Central memory CD4-positive, alpha-beta T cell (primary cell): ENCODE results near the gene TBL3.
A peak's percentile ranks its signal among the peaks of the same experiment; 100 is the strongest.
"Not testable (repeated sequence)": the region's sequence is repeated elsewhere in the genome, so short reads cannot be mapped to it uniquely, and the experiment has no call there.

Experiments used
- DNase-seq: peaks from one replicate; pipeline ENCODE4 v3.0.0; 2022
- total RNA-seq, 3 experiments: gene quantifications; one replicate each; lab custom pipeline; 2026; lab: John Stamatoyannopoulos, UW

The TBL3 gene
- 31.6 to 175 (median 44.5) reads per million in 3 experiments for total RNA-seq

GRCh38 chr16:1971796-1972489 lies at the start of gene TBL3:
TBL3 (plus strand) TSS chr16:1972053; CDS start chr16:1972165, 112 bp downstream.
- DNase-seq: peak; percentile 97

GRCh38 chr16:1922357-1922756 lies 49.5 kb upstream of the TBL3 start:
- DNase-seq: no peak

GRCh38 chr16:1923299-1924034 lies 48.4 kb upstream of the TBL3 start:
- DNase-seq: no peak

- no peak for DNase-seq
These were observed 47.8 kb upstream of the TBL3 start for GRCh38 chr16:1924095-1924494.

GRCh38 chr16:1926271-1926670 lies 45.6 kb upstream of the TBL3 start:
- DNase-seq: no peak

- no peak for DNase-seq
These were observed 42.7 kb upstream of the TBL3 start for GRCh38 chr16:1929105-1929504.

- peak; percentile 87 for DNase-seq
These were observed 42.1 kb upstream of the TBL3 start for GRCh38 chr16:1929578-1930337.

- DNase-seq: no peak
These were observed 41.5 kb upstream of the TBL3 start for GRCh38 chr16:1930338-1930720.

- no peak for DNase-seq
These were observed 39.5 kb upstream of the TBL3 start for GRCh38 chr16:1932050-1933028.

- DNase-seq: no peak
These were observed 38.7 kb upstream of the TBL3 start for GRCh38 chr16:1933097-1933661.

- no peak for DNase-seq
These were observed 34.8 kb upstream of the TBL3 start for GRCh38 chr16:1936945-1937479.

- no peak for DNase-seq
These were observed 33.5 kb upstream of the TBL3 start for GRCh38 chr16:1938316-1938715.

- DNase-seq: no peak
These were observed 32.9 kb upstream of the TBL3 start for GRCh38 chr16:1938910-1939309.

GRCh38 chr16:1939833-1940232 lies 32.0 kb upstream of the TBL3 start:
- DNase-seq: not testable (repeated sequence)

- DNase-seq: no peak
These were observed 31.3 kb upstream of the TBL3 start for GRCh38 chr16:1940273-1941161.

GRCh38 chr16:1941162-1942046 lies 30.4 kb upstream of the TBL3 start:
- no peak for DNase-seq

GRCh38 chr16:1942047-1942809 lies 29.6 kb upstream of the TBL3 start:
- no peak for DNase-seq
